ENCODE results near the gene MRPL52. TPM values are rescaled to one million over a fixed set of nuclear protein-coding genes. Genes with fewer than 3 reads are reported as not detected.
A peak's percentile ranks its signal among the peaks of the same experiment; 100 is the strongest.

MRPL52 gene
- total RNA-seq, 1 donor from 2014 or later, result 16.7 TPM

DNA sequence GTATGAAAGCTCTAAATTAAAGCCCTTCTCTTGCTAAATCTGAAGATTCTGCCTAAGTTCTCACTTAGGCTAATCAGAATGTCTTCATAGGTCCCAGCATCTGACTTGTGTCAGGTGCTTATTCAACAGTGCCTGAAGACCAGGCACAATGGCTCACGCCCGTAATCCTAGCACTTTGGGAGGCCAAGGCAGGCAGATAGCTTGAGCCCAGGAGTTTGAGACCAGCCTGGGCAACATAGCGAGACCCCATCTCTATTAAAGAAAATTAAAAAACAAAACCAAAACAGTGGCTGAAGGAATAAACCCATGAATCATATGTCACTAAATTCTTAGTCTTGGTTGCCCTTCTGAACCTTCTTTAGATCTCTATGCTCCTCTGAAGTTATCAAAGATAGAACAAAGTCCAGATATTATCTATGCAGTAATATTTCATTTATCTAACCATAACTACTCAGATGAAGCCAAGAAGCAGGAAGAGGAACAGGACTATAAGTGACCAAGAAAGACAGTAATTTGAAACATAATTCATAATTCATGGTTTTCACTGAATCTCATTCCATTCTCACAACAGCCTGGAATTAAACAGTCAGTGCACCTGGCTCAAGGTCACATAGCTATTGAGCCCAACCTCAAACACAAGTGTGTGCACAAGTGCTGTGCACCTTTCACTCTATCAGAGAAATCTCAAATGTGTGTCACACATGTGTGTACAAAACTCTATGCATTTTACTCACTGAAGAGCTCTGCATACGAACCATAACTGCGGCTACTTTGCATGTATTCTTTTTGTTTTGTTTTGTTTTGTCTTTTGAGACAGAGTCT lies 21.1 kb upstream of the MRPL52 start:
- no peaks in the 10 kb centered on the region for H3K27me3 ChIP-seq (ENCODE audit: control insufficient read depth in 3 of 3, insufficient read depth in 3 of 3, low read length in 3 of 3)
- H3K9ac ChIP-seq (ENCODE audit: low read depth in 1 of 3, low read length in 3 of 3), result no peak overlapping the region
- H3K4me3 ChIP-seq (ENCODE audit: low read length in 3 of 3), result no peak overlapping the region
- no peaks in the 10 kb centered on the region for H3K36me3 ChIP-seq (ENCODE audit: control insufficient read depth in 3 of 3, insufficient read depth in 3 of 3, low read length in 3 of 3)
- H3K4me1 ChIP-seq (ENCODE audit: control insufficient read depth in 3 of 3, insufficient read depth in 3 of 3, low read length in 3 of 3), result no peaks in the 10 kb centered on the region
- no peak overlapping the region for H3K27ac ChIP-seq (ENCODE audit: low read depth, low read length)
- no peaks in the 10 kb centered on the region for H3K9me3 ChIP-seq (ENCODE audit: control insufficient read depth in 3 of 3, low read length in 3 of 3)

DNA sequence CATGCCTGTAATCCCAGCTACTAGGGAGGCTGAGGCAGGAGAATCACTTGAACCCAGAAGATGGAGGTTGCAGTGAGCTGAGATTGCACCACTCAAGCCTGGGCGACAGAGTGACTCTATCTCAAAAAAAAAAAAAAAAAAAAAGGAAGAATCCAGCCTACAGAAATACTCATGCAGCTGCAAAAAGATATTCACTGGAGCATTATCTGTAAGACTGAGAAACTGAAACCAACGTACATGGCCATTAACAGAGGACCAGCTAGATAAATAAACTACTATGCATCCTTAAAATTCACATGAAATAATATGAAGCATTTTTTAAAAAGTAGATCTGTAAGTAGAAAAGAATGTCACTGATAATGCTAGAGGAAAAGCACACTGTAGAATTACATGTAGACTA lies 18.0 kb upstream of the MRPL52 start:
- Histone ChIP-seq H3K4me1 (ENCODE audit: control insufficient read depth in 3 of 3, insufficient read depth in 3 of 3, low read length in 3 of 3) (peaks cover 0 to 6% (median 4%) of the 10 kb centered on the region in 3 donors), H3K9ac (ENCODE audit: low read depth in 1 of 3, low read length in 3 of 3) (no peak overlapping the region), H3K4me3 (ENCODE audit: low read length in 3 of 3) (no peak overlapping the region), H3K27me3 (ENCODE audit: control insufficient read depth in 3 of 3, insufficient read depth in 3 of 3, low read length in 3 of 3) (peaks cover 0 to 3% (median 0%) of the 10 kb centered on the region in 3 donors), H3K27ac (ENCODE audit: low read depth, low read length) (no peak overlapping the region), H3K36me3 (ENCODE audit: control insufficient read depth in 3 of 3, insufficient read depth in 3 of 3, low read length in 3 of 3) (no peaks in the 10 kb centered on the region), H3K9me3 (ENCODE audit: control insufficient read depth in 3 of 3, low read length in 3 of 3) (no peaks in the 10 kb centered on the region)

DNA sequence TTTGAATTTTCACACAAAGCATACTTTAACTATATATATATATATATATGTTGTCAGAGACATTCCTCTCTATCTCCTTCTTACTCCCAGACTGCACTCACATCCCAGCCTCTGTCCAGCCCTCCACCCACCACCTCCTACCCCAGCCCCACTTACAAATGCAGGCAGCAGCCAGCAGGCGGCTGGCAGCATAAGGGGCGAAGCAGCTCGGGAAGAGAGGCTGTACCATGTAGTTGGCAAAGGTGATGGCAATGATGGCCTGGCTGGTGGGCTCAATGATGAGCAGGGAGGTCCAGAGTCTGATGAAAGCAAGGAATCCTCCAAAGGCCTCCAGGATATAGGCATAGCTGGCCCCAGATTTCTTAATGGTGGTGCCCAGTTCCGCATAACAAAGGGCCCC lies 16.9 kb upstream of the MRPL52 start:
- Histone ChIP-seq H3K9me3 (ENCODE audit: control insufficient read depth in 3 of 3, low read length in 3 of 3) (no peaks in the 10 kb centered on the region), H3K36me3 (ENCODE audit: control insufficient read depth in 3 of 3, insufficient read depth in 3 of 3, low read length in 3 of 3) (no peaks in the 10 kb centered on the region), H3K4me3 (ENCODE audit: low read length in 3 of 3) (no peak overlapping the region), H3K27ac (ENCODE audit: low read depth, low read length) (no peak overlapping the region), H3K9ac (ENCODE audit: low read depth in 1 of 3, low read length in 3 of 3) (no peak overlapping the region), H3K4me1 (ENCODE audit: control insufficient read depth in 3 of 3, insufficient read depth in 3 of 3, low read length in 3 of 3) (peaks cover 0 to 6% (median 4%) of the 10 kb centered on the region in 3 donors), H3K27me3 (ENCODE audit: control insufficient read depth in 3 of 3, insufficient read depth in 3 of 3, low read length in 3 of 3) (peaks cover 0 to 3% (median 0%) of the 10 kb centered on the region in 3 donors)

DNA sequence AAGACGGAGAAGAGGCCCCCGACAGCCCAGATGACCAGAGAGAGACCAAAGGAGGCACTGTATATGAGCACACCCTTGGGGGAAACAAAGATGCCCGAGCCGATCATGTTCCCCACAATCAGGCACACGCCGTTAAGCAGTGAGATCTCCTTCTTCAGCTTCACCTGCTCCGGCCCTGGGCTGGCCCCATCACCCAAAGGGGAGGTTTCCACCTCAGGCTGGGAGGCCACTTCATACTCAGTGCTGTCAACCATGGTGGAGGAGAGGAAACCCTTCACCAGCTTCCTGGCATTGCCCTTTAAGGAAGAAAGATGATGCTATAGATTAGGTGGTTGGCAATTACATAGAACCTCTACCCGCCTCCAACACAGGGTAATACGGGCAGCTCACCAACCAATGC lies 16.5 kb upstream of the MRPL52 start:
- Histone ChIP-seq H3K9ac (ENCODE audit: low read depth in 1 of 3, low read length in 3 of 3) (no peak overlapping the region), H3K4me3 (ENCODE audit: low read length in 3 of 3) (no peak overlapping the region), H3K36me3 (ENCODE audit: control insufficient read depth in 3 of 3, insufficient read depth in 3 of 3, low read length in 3 of 3) (no peaks in the 10 kb centered on the region), H3K27ac (ENCODE audit: low read depth, low read length) (no peak overlapping the region), H3K27me3 (ENCODE audit: control insufficient read depth in 3 of 3, insufficient read depth in 3 of 3, low read length in 3 of 3) (peaks cover 0 to 3% (median 0%) of the 10 kb centered on the region in 3 donors), H3K9me3 (ENCODE audit: control insufficient read depth in 3 of 3, low read length in 3 of 3) (no peaks in the 10 kb centered on the region), H3K4me1 (ENCODE audit: control insufficient read depth in 3 of 3, insufficient read depth in 3 of 3, low read length in 3 of 3) (peaks cover 0 to 6% (median 4%) of the 10 kb centered on the region in 3 donors)

DNA sequence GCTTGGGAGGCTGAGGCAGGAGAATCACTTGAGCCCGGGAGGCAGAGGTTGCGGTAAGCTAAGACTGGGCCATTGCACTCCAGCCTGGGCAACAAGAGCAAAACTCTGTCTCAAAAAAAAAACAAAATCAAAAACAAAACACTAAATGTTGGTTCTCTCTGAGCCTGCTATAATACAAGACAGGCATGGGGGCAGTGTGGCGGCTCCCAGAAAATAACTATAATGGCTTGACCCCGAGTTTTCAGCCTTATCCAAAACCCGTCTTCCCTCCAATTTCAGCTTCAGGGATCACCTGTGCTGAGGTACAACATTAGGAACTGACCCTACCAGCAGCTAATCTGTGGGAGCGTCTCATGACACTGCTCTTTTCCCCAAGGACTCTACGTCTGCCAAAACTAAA lies 15.3 kb upstream of the MRPL52 start:
- Histone ChIP-seq H3K27me3 (ENCODE audit: control insufficient read depth in 3 of 3, insufficient read depth in 3 of 3, low read length in 3 of 3) (peaks cover 0 to 3% (median 0%) of the 10 kb centered on the region in 3 donors), H3K4me3 (ENCODE audit: low read length in 3 of 3) (peak overlapping the region in 1 of 3 donors; percentile 10), H3K27ac (ENCODE audit: low read depth, low read length) (no peak overlapping the region), H3K9me3 (ENCODE audit: control insufficient read depth in 3 of 3, low read length in 3 of 3) (no peaks in the 10 kb centered on the region), H3K4me1 (ENCODE audit: control insufficient read depth in 3 of 3, insufficient read depth in 3 of 3, low read length in 3 of 3) (peaks cover 3 to 8% (median 6%) of the 10 kb centered on the region in 3 donors), H3K9ac (ENCODE audit: low read depth in 1 of 3, low read length in 3 of 3) (no peak overlapping the region), H3K36me3 (ENCODE audit: control insufficient read depth in 3 of 3, insufficient read depth in 3 of 3, low read length in 3 of 3) (no peaks in the 10 kb centered on the region)

DNA sequence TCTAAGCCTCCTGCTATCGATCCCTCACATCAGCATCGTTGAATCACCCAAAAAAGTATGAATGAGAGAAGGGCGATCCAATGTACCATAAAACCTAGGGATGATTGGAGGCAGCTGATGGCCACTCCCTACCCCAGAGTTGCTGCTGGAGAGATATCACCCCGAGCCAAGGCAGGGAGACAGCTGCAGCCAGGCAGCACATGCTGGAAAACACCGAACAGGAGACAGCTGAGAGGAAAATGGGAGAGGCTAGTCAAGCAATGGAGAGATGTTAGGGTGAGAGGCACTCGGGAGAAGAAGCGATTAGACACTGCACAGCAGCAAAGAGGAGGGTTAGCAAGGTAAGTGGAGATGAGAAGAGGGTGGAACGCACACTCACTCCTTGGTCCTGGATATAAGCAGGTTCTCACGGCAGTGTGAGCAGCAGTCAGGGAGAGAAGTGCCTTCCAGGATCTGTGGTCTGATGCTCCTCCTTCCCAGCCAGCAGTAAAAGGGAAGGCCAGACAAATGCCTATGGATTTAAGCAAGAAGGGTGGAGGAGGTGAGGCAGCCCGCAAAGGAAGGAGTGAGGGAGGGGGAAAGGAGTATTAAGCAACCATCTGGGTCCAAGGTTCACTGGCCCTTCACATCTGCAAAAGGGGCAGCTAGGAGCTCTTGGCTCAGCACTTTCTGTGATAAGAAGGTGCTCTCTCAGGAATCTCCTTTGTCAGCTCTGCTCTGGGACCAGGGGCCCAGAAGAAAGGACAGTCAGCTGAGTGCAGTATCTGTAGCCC lies 14.6 kb upstream of the MRPL52 start, which contains the start of gene SLC7A7:
Gene SLC7A7, minus strand, starts transcription at position 495 of the 773 bp plus-strand sequence. CDS start 2,037 bp downstream, outside the sequence.
- Histone ChIP-seq H3K9ac (ENCODE audit: low read depth in 1 of 3, low read length in 3 of 3) (peak within 1 kb of the TSS in 1 of 3 donors; percentile 43), H3K4me1 (ENCODE audit: control insufficient read depth in 3 of 3, insufficient read depth in 3 of 3, low read length in 3 of 3) (peaks cover 6 to 12% (median 10%) of the 10 kb centered on the region in 3 donors), H3K36me3 (ENCODE audit: control insufficient read depth in 3 of 3, insufficient read depth in 3 of 3, low read length in 3 of 3) (no peaks in the 10 kb centered on the region), H3K9me3 (ENCODE audit: control insufficient read depth in 3 of 3, low read length in 3 of 3) (no peaks in the 10 kb centered on the region), H3K27ac (ENCODE audit: low read depth, low read length) (peak within 1 kb of the TSS; percentile 30), H3K27me3 (ENCODE audit: control insufficient read depth in 3 of 3, insufficient read depth in 3 of 3, low read length in 3 of 3) (peaks cover 0 to 7% (median 0%) of the 10 kb centered on the region in 3 donors), H3K4me3 (ENCODE audit: low read length in 3 of 3) (peak within 1 kb of the TSS in 2 of 3 donors; percentile 10 to 40)

DNA sequence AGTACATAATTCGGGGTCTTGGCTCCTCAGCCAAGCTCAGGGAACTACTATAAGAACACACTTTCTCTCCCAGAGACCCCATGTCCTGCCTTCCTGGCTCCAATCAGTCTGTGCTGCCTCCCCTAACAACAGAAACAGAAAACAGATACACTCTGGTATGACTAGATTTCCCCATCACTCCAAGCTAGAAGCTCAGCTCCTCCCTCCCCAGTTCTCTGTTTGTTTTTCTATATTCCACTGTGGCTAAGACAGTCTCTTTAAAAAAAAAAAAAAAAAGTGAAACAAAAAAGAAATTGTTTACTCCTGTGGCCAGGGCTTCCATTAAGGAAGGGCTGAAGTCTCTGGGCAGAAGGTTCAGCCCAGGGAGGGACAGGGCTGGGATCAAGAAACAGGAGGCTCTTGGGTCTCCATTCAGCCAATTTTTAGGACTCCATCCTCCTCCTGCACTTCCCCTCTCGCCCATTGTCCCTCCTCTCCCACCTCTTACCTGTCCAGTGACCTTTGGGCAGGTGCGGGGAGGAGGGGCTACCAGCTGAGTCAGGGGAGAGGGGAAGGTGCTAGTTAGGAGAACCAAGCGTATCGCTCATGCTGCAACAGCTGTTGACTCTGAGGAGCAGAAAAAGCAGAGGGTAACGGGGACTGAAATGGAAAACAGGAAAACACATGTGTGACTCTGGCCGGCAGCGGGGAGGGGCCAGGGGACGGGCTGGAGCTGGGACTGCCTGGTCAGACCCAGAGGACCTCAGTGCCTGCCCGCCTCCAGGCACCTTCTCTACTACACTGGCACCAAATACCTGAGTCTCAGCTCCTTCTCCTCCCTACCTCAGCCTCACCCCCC lies 10.3 kb upstream of the MRPL52 start:
- peak overlapping the region in 1 of 3 donors; percentile 45 for H3K9ac ChIP-seq (ENCODE audit: low read depth in 1 of 3, low read length in 3 of 3)

DNA sequence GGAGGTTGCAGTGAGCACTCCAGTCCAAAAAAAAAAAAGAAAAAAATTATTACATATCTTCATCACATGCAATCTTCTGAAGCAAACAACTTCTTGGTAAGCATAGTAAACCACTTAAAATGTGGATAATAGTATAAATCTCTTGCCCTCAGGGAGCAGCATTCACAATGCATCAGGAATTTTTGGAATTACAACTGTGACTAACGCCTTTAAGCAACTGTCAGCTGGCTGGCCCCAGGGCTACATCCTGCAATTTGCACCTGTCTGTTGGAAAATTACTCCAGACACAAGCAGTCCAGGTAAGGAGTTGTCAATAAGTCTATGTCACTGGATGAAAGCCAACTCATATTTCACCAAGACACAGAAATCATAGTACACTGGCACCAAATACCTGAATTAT lies 9.0 kb upstream of the MRPL52 start:
- no peak overlapping the region for H3K27ac ChIP-seq (ENCODE audit: low read depth, low read length)
- peaks cover 0 to 4% (median 4%) of the 10 kb centered on the region in 3 donors for H3K27me3 ChIP-seq (ENCODE audit: control insufficient read depth in 3 of 3, insufficient read depth in 3 of 3, low read length in 3 of 3)
- H3K36me3 ChIP-seq (ENCODE audit: control insufficient read depth in 3 of 3, insufficient read depth in 3 of 3, low read length in 3 of 3), result no peaks in the 10 kb centered on the region
- H3K4me1 ChIP-seq (ENCODE audit: control insufficient read depth in 3 of 3, insufficient read depth in 3 of 3, low read length in 3 of 3), result peaks cover 12 to 14% (median 13%) of the 10 kb centered on the region in 3 donors
- H3K4me3 ChIP-seq (ENCODE audit: low read length in 3 of 3), result no peak overlapping the region
- no peaks in the 10 kb centered on the region for H3K9me3 ChIP-seq (ENCODE audit: control insufficient read depth in 3 of 3, low read length in 3 of 3)
- H3K9ac ChIP-seq (ENCODE audit: low read depth in 1 of 3, low read length in 3 of 3), result no peak overlapping the region

More for the DNA sequence above, 10.3 kb upstream of the MRPL52 start:
- H3K4me1 ChIP-seq (ENCODE audit: control insufficient read depth in 3 of 3, insufficient read depth in 3 of 3, low read length in 3 of 3), result peaks cover 13 to 17% (median 14%) of the 10 kb centered on the region in 3 donors
- no peaks in the 10 kb centered on the region for H3K9me3 ChIP-seq (ENCODE audit: control insufficient read depth in 3 of 3, low read length in 3 of 3)
- H3K36me3 ChIP-seq (ENCODE audit: control insufficient read depth in 3 of 3, insufficient read depth in 3 of 3, low read length in 3 of 3), result no peaks in the 10 kb centered on the region
- peak overlapping the region; percentile 27 for H3K27ac ChIP-seq (ENCODE audit: low read depth, low read length)
- peak overlapping the region in 2 of 3 donors; percentile 49 to 70 for H3K4me3 ChIP-seq (ENCODE audit: low read length in 3 of 3)
- H3K27me3 ChIP-seq (ENCODE audit: control insufficient read depth in 3 of 3, insufficient read depth in 3 of 3, low read length in 3 of 3), result peaks cover 0 to 7% (median 4%) of the 10 kb centered on the region in 3 donors

DNA sequence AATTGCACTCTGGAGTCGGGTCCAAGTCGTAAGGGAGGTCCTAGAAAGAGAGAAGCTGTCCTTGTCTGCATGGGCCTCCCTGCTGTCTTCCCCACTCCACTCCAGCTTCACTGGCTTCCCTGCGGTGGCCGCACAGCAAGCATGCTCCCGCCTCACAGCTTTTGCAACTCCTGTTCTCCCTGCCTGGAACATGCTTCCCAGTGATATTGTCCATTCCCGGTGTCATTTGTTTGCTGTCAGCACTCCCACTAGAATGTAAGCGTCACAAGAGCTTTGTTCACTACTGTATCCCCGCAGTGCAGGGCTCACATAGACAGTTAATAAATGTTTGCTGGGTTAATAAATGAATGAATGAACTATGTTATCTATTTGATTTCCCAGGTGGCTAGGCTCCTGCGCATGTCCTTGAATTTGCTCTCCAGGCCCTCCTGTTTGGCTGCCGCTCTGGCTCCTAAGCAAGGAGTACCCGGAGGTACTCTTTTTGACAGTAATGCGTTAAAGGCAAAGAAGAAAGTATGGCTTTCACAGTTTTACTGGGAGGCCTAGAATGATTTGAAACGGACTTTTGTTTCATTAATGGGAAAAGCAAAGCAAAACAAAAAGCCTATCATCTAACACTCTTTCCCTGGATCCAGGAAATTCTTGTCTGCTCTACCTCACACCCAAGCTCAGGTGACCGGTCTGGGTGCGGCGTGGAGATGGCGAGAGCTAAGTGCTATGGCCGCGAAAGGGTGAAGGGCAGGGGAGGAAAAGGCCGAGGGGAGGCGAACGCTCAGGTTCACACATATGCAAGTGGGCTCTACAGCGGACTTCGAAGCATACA lies 8.3 kb upstream of the MRPL52 start:
- Histone ChIP-seq H3K9me3 (ENCODE audit: control insufficient read depth in 3 of 3, low read length in 3 of 3) (no peaks in the 10 kb centered on the region), H3K9ac (ENCODE audit: low read depth in 1 of 3, low read length in 3 of 3) (no peak overlapping the region), H3K27ac (ENCODE audit: low read depth, low read length) (no peak overlapping the region), H3K27me3 (ENCODE audit: control insufficient read depth in 3 of 3, insufficient read depth in 3 of 3, low read length in 3 of 3) (peaks cover 0 to 4% (median 4%) of the 10 kb centered on the region in 3 donors), H3K4me1 (ENCODE audit: control insufficient read depth in 3 of 3, insufficient read depth in 3 of 3, low read length in 3 of 3) (peaks cover 12 to 14% (median 13%) of the 10 kb centered on the region in 3 donors), H3K4me3 (ENCODE audit: low read length in 3 of 3) (no peak overlapping the region), H3K36me3 (ENCODE audit: control insufficient read depth in 3 of 3, insufficient read depth in 3 of 3, low read length in 3 of 3) (no peaks in the 10 kb centered on the region)
